GM19467 (cell line): ENCODE measurements around the gene WDR54.
"Not testable (repeated sequence)": the region's sequence is repeated elsewhere in the genome, so short reads cannot be mapped to it uniquely, and the experiment has no call there.

ENCODE experiments used
- ATAC-seq: cut with Tn5 transposase; IDR thresholded peaks from one replicate; pipeline ENCODE4 v1.9.1; 2021; ENCODE audit warnings: mild to moderate bottlenecking, moderate library complexity; ENCODE audit not compliant: unreplicated experiment

WDR54 gene

DNA sequence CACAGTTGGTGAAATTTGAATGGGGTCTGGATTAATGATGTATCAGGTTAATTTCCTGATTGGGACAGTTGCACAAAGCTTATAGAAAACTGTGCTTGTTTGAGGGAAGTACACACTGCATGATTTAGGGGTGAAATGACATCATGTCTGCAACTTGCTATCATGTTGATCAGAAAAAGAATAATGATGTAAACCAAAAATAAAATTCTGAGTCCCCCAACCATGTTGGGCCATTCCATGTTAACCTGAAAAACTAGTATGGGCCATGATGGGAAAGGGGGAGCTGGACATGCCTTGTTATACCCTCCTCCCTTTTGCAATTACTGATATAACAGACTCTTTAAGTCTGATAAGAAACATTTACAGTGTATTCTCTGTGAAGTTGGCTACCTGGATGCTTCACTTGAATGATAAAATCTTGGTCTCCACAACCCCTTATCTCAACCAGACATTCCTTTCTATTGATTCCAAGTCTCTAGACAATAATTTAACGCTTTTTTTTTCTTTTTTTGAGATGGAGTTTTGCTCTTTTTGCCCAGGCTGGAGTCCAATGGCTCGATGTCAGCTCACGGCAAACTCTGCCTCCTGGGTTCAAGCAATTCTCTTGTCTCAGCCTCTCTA lies 29.1 kb downstream of the WDR54 start:
- ATAC-seq: no peak

DNA sequence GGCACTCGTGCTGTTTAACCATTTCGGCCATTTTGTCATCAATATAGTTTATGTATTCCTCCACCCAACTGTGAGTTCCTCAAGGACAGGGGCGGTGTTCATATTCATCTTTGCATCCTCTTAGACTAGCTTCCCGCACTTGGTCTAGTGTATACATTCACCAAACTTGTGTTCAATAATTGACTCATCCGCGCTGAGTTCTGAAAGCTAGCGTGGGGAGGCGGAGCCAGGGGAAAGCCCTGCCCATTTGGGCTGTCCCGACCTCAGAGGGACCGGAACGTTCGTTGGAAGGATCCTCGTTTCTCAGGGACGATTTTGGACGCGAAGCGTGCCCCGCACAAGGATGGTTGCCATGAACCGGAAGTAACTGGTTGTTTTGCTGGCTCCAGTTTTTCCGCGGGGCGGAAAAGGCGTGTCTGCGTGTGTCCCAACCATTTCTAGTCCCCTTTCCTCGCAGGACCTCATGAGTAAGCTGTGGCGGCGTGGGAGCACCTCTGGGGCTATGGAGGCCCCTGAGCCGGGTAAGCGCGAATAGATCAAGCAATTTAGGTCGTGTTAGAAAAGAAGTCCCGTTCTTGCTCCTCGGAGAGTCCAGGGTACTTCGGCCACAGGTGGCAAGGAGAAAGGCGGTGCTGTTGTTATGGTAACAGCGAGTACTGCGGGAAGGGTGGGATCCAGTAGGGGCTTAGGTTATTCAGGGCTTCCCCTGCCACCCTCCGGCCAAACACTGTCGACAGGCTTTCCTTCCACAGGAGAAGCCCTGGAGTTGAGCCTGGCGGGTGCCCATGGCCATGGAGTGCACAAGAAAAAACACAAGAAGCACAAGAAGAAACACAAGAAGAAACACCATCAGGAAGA lies 33.4 kb downstream of the WDR54 start, which contains the start of gene INO80B:
Gene INO80B, plus strand, starts transcription at position 434 of the 858 bp plus-strand sequence. Its CDS starts 30 bp downstream, at position 464.
- ATAC-seq: peak; percentile 51

DNA sequence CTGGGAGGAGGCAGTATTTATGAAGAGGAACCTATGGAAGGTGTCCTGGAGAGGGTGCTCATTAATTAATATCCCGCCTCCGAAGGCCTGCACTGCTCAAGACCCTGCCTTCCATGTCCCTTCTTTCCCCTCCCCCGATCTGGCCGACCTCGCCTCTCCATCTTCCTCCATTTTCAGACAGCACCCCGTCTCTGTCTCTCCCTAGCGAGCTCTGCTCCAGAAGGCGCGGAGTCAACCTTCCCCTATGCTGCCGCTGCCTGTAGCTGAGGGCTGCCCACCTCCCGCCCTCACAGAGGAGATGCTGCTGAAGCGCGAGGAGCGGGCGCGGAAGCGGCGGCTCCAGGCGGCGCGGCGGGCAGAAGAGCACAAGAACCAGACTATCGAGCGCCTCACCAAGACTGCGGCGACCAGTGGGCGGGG lies 35.6 kb downstream of the WDR54 start:
- no peak for ATAC-seq

DNA sequence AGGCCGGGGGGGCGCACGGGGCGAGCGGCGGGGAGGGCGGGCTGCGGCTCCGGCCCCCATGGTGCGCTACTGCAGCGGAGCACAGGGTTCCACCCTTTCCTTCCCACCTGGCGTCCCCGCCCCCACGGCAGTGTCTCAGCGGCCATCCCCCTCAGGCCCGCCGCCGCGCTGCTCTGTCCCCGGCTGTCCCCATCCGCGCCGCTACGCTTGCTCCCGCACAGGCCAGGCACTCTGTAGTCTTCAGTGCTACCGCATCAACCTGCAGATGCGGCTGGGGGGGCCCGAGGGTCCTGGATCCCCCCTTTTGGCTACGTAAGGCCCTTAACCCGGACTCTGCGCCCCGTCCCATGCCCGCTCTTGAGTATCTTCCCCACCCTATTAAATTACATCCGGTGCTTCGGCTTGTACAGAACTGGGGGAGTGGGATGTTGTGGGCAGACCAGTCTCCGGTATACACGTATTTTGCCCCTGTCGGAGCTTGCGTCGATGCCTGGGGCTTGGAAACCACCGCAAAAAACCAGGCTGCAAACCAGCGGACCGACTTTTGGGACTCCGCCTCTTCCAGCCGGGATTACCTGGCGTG lies 36.1 kb downstream of the WDR54 start:
- ATAC-seq: peak; percentile 26

DNA sequence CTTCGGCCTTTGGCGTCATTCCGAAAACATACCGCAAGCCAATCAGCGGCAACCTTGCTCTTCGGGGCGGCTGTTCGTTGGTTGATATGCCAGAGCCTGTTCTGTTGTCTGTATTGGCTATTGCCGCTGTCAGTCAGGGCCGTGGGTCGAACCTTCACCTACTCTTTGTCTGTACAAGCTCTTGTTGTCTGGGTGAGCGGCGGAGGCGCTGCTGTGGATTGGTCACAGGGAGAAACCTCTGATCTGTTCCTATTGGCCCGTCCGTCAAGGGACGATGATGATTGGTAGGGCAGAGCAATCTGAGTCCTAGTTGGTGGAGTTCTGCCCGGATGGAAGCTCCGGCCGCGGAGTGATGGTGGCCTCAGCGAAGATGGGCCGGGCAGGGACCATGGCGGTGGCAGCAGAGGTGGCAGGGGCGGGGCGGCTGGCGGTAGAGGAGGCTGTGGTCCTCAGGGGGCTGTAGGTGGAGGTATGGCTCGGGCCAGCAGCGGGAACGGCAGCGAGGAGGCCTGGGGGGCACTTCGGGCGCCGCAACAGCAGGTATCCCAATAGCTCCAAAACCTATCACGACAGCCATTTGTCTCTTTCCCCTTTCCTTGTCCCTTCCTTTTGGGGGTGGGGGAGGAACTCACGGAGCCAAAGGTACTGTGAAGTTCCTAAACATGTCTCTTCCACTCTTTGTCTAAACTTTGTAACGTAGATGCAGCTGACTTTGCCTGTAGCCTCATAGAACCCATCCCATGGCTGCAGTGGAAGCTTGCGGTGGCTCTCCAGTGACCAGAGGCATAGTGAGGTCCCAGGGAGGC lies 36.8 kb downstream of the WDR54 start, which contains the start of gene WBP1:
Gene WBP1, plus strand, starts transcription at position 307 of the 806 bp plus-strand sequence. Its CDS starts 165 bp downstream, at position 472.
- ATAC-seq: peak; percentile 78

DNA sequence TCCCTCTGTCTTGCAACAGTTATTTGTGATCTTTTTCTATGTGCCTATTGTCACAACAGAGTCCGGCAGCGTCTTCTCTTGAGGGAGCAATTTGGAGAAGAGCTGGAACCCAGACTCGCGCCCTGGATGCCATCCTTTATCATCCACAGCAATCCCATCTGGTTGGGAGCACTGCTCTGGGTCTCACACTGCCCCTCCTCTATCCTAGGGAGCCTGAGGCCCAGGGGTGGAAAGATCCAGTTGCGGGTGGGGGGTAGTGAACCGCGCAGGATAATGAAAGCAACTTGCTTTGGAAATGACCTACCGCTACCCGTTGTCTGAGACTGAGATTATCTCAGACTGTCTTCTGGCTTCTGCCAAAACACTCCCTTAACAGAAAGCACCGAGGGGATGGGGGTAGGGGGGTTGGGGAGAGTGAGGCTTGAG lies 37.4 kb downstream of the WDR54 start:
- no peak for ATAC-seq

DNA sequence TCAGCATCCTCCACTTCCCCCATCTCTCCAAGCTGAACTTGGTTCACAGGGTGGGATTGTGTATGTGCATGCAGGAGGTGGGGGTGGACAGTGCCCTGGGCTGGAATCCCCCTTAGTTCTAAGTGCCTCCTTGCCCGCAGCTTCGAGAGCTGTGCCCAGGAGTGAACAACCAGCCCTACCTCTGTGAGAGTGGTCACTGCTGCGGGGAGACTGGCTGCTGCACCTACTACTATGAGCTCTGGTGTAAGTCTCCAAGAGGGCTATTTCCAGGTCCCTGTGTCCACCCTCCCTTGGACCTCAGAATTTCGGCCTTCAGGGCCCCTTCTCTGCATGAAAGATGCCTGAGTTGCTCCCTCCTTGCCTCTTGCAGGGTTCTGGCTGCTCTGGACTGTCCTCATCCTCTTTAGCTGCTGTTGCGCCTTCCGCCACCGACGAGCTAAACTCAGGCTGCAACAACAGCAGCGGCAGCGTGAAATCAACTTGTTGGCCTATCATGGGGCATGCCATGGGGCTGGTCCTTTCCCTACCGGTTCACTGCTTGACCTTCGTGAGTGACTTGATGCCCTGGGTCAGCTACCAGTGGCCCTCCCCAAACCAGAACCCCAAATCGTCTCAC lies 38.1 kb downstream of the WDR54 start:
- ATAC-seq: not testable (repeated sequence)

DNA sequence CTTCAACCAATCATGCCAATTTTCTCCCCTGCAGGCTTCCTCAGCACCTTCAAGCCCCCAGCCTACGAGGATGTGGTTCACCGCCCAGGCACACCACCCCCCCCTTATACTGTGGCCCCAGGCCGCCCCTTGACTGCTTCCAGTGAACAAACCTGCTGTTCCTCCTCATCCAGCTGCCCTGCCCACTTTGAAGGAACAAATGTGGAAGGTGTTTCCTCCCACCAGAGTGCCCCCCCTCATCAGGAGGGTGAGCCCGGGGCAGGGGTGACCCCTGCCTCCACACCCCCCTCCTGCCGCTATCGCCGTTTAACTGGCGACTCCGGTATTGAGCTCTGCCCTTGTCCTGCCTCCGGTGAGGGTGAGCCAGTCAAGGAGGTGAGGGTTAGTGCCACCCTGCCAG lies 38.7 kb downstream of the WDR54 start:
- not testable (repeated sequence) for ATAC-seq

DNA sequence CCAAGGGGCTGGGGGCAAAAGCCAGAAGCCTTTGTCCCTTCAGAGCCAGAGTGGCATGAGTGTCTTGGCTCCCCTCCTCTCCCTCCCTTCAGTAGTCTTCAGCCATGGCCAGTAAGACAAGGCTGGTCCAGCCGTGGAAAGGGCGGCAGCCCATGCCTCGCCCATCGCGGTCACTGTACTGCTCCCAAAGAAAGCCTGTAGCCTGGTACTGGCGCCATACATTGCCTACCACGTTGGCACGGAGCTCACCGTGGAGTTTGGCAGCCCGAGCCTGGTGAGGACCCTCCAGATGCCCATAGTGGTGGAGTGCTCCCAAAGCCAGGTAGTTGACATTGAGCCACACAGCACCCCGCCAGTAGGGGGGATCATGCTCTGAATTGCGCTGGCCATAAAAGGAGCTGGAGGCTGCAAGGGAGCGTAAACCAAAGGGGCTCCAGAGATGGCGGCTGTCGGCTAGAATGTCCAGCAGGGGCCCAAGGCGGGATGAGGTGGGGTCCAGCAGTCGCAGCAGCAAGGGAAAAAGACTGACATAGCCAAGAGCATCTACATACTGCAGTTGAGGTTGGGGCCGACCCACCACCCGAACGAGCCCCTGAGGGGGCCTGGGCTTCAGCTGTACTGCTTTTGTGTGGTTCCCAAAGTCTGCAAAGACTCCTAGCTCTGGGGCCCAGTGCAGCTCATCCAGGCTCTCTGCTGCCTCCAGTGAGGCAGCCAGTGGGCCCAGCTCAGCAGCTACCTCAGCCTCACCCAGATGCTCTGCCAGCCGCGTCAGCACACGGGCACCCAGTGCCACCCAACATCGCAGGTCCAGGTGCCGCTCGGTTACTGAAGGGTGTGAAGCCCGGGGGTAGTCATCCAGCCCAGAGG lies 39.9 kb downstream of the WDR54 start:
- ATAC-seq: no peak

DNA sequence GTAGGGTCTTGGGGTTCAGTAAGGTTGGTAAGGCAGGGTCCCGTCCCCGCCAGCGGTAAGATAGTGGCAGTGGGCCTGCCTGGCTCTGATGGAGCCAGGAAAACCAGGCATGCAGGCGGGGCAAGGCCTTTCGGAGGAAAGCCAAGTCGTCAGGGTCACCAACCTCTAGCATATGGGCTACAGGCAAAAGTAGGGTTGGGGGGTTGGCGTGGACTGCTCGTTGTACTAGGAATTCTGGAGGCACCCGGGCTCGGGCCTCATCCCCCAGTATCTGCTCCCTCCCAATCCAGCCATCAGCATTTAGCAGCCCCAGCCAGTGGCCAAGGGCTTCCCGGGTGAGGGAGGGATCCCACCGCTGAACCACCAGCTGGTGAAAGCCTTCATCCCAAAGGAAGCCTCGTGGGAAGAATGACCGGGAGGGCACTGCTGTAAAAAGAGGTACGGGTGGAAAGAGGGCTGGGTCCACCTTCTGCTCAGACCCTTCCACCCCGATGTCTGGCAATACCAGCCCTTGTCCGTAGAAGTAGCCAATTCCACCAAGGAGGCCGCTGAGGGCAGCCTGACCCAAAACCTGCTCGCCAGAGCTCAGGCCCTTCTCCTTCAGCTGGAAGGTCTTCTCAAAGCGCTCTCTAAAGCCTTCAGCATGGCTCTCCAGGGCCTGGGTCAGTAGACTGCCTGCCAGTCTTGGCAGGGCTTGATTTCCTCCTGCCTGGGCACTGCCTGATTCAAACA lies 40.7 kb downstream of the WDR54 start:
- no peak for ATAC-seq

DNA sequence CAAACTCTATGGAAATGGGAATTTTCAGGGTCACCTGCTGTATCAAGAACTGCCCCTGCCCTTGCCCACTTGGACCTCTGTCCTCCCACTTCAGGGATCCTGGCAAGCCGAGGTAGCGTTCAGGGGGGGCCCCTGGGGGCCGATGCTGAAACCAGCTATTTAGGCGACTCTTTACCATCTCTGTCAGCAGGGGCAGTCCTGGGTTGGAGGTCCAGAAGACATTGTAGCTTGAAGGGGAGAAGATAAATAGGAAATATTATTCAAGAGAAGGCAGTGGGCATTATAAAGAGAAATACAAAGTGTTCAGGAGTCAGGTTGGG lies 41.2 kb downstream of the WDR54 start:
- ATAC-seq: no peak

DNA sequence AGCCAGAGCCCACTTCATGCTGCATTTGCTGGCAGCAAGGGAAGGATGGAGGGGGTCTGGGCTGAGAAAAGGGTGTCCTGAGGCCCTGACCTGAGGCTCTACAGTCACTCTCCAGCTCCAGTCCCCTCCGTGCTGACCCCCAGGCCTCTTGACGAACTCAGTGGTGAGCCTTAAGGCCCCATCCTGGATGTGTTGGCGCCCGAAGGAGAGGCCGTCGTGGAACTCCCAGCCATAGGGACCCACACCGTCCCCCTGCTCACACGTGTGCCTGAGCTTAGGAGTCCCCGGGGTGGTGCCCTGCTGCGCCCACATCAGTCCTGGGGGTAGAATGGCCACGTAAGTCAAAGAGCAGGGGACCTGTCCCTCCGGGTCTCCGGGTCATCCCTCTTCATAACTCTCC lies 42.9 kb downstream of the WDR54 start:
- ATAC-seq: no peak

DNA sequence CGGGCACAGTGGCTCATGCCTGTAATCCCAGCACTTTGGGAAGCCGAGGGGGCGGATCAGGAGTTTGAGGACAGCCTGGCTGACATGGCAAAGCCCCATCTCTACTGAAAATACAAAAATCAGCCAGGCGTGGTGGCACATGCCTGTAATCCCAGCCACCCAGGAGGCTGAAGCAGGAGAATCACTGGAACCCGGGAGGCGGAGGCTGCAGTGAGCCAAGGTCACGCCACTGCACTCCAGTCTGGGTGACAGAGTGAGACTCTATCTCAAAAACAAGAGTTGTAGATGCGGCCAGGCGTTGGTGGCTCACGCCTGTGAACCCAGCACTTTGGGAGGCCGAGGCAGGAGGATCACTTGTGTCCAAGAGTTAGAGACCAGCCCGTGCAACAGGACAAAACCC lies 49.2 kb downstream of the WDR54 start:
- ATAC-seq: not testable (repeated sequence)

DNA sequence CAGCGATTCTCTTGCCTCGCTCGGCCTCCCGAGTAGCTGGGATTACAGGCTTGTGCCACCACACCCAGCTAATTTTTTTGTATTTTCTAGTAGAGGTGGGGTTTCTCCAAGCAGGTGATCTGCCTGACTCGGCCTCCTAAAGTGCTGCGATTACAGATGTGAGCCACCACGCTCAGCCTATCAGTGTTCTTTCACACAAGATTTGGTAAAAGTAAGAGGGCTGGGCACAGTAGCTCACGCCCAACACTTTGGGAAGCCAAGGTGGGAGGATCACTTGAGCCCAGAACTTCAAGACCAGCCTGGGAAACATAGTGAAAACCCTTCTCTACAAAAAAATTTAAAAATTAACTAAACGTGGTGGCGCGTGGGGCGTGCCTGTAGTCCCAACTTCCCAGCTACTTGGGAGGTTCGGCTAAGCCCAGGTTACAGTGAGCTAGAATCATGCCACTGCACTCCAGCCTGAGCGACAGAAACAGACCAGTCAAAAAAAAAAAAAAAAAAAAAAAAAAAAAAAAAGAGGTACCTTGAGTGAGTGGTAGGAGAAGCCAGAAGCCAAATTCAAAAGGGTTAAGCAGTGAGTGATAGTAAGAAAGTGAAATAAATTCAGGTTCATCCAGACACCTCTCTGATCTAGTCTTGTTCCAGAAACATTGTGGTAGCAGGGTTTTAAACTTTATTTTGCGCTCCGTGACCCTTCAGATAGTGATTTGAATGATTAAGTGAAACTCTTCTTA lies 50.0 kb downstream of the WDR54 start:
- ATAC-seq: no peak

DNA sequence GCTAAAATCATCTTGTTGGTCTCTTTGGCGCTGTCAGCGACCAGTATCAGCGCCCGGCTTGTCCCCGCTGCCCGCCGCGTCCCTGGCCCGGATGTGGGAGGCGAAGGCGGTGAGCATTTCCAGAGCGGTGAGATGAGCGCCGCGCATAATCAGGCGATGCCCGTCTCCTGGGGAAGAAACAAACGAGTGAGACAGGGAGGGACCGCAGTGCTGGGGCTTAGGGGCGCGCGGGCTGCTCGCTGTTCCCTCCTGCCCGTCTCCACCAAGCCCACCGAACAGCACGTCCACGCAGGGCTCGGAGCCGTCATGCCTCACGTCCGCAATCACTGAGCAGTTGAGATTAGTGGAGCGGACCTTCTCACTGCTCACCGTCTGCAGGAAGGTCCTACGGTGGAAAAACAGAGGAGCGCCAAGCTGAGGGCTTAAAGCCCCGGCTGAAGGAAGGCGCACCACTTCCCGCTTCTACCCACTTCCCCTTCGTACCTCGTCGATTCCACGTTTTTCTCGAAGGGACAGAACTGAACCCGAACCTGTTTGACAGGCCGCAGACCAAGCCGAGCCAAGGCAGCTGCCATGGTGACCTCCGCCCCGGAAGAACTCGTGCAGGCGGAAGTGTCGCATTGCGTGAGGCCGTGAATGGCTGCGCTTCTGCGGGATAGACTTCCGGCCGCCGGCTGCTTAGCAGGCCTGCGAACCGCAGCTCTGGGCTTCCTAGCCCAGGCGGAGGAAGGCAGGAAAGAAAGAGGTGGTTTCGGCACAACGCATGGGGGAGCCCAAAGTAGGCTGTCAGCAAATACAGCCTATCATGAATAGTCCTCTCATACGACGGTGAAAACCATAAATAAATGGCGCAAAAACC lies 50.8 kb downstream of the WDR54 start, which contains the start of gene MRPL53:
Gene MRPL53, minus strand, starts transcription at position 595 of the 859 bp plus-strand sequence. Its CDS starts 20 bp downstream, at position 575.
- peak; percentile 75 for ATAC-seq

DNA sequence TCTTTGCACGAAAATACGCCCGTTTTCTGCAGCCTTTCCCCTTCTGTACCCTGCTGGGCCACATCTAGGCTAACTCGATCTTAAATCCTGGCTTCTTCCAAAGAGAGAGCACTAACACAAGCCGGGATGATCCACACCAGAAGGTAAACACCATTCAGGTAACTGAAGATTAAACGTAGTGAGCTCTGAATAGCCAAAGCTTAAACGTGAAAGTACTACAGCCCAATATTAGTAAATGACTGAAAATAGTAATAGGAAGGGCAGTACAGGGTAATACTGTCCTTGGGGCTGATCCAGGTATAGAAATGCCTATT lies 51.4 kb downstream of the WDR54 start:
- ATAC-seq: no peak

DNA sequence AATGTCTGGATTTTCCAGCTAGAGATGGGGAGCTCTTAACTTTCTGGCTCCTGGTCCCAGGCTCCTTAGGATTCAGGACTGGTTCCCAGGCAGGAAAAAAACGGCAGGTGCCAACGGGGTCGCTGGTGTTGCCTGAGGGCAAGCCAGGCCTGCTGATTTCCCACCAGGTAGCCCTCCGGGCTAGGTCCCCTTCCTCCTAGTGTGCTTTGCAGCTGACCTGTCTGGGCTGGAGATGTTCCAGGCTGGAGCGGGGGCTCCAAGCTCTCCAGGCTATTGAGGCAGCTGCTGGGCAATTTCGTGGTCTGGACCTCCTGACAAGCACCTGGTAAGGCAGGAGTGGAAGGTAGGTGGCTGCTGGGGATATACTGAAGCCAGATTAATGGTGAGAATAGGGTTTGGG lies 53.0 kb downstream of the WDR54 start:
- ATAC-seq: no peak
